Esophagus squamous epithelium (tissue), 5 donors: ENCODE results near the gene CELSR1. TPM values are rescaled to one million over a fixed set of nuclear protein-coding genes. Genes with fewer than 3 reads are reported as not detected.
"Not testable (repeated sequence)": the region's sequence is repeated elsewhere in the genome, so short reads cannot be mapped to it uniquely, and the experiment has no call there.

Source experiments
- DNase-seq: peaks from one replicate; lab custom pipeline; 2025; lab: John Stamatoyannopoulos, UW
- H3K27ac ChIP-seq, 4 donors: fragments of 200-600 bp; sonication (generic); one replicate each; pipeline ENCODE4 v1.5.1; 2016 to 2019; ENCODE audit warnings: mild to moderate bottlenecking in 1 of 4
- H3K27me3 ChIP-seq, 4 donors: fragments of 200-600 bp; sonication (generic); 1 replicate in 3 of 4; 2 replicates in 1 of 4; pipeline versions ENCODE4 v1.5.1 to v1.6.0; 2017 to 2021; ENCODE audit warnings: antibody characterized with exemption in 1 of 4
- H3K36me3 ChIP-seq, 3 donors: fragments of 200-600 bp; sonication (generic); one replicate each; pipeline ENCODE4 v1.5.1; 2016 to 2019
- H3K4me1 ChIP-seq, 3 donors: fragments of 200-600 bp; sonication (generic); one replicate each; pipeline ENCODE4 v1.5.1; 2017 to 2019
- H3K4me3 ChIP-seq, 4 donors: fragments of 200-600 bp; sonication (generic); 1 replicate in 3 of 4; 2 replicates in 1 of 4; pipeline ENCODE4 v1.5.1; 2016 to 2019; ENCODE audit warnings: mild to moderate bottlenecking in 2 of 4, moderate library complexity in 1 of 4
- H3K9me3 ChIP-seq, 3 donors: fragments of 200-600 bp; sonication (generic); one replicate each; pipeline ENCODE4 v1.5.1; 2016 to 2019
- POLR2A ChIP-seq, 4 donors: fragments of 450-650 bp; IDR thresholded peaks; one replicate each; pipeline ENCODE4 v1.6.1; 2017; ENCODE audit warnings: antibody characterized with exemption in 4 of 4, mild to moderate bottlenecking in 4 of 4, moderate library complexity in 3 of 4
- WGBS, 2 donors: methylation state at CpG; one replicate each; pipeline ENCODE4 v1.1.5; 2018; 5-methylcytosine and 5-hydroxymethylcytosine counted together
- intact Hi-C: fragments of 100-400 bp; cut with DNase I; formaldehyde crosslinking; loops from one replicate; pipeline ENCODE4 v1.15.0; 2022
- total RNA-seq, 4 donors: library from RNA; depleted of rRNA; stranded (reverse); fragments of >200 nt; gene quantifications; one replicate each; pipeline ENCODE4 v1.1.0, GENCODE V29; 2016
- TF ChIP-seq, protein P1 (sequence below), 6 experiments: fragments of 450-650 bp in 4 of 6; fragments of 200-600 bp in 2 of 6; sonication (generic) in 2 of 6; IDR thresholded peaks; one replicate each; pipeline ENCODE4 v1.5.1; 2016 to 2019; ENCODE audit warnings: antibody characterized with exemption in 6 of 6, mild to moderate bottlenecking in 4 of 6, moderate library complexity in 4 of 6
- donor health status: DM: yes; HTN: yes; CAD: no.

CELSR1 gene
- total RNA-seq, 4 donors from 2014 or later: 38.7 to 50.6 (median 43.7) TPM

DNA sequence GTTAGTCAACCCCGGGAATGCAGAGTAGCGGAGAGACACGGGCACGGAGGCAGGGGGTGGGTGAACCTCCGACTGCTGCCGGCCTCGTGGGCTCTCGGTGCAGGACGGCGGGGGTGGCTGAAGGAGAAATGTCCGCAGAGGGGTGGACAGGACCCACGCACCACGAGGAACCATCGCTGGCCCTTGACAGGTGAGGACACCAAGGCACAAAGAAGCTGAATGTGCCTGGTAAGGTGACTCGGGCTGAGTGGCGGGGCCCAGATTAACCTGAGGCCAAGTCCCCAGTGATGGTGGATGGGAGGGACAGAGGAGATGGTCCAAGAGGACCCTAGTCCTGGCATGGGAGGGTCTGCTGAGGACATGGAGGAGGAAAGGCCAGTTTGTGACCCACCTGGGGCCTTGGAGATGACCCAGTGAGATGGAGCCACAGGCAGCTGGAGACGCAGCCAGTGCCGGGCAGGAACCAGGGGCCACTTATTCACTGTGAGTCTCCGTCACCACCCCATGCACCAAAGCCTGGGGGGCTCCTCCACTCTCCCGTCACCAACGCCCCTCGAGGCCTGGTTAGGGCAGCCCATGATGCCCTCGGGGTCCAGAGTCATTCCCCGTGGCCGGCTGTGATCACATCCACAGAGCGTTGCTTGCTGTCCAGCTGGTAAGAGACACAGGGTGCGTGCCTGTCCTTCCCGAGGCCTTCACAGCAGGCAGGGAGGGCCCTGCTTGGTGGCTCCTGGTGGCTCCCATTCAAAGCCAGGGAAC lies 64.2 kb downstream of the CELSR1 start:
- no peak overlapping the region for H3K27ac ChIP-seq
- intact Hi-C loops: no loop called here
- peaks cover 0 to 7% (median 0%) of the 10 kb centered on the region in 4 donors for H3K27me3 ChIP-seq
- TF ChIP-seq, protein P1, sequence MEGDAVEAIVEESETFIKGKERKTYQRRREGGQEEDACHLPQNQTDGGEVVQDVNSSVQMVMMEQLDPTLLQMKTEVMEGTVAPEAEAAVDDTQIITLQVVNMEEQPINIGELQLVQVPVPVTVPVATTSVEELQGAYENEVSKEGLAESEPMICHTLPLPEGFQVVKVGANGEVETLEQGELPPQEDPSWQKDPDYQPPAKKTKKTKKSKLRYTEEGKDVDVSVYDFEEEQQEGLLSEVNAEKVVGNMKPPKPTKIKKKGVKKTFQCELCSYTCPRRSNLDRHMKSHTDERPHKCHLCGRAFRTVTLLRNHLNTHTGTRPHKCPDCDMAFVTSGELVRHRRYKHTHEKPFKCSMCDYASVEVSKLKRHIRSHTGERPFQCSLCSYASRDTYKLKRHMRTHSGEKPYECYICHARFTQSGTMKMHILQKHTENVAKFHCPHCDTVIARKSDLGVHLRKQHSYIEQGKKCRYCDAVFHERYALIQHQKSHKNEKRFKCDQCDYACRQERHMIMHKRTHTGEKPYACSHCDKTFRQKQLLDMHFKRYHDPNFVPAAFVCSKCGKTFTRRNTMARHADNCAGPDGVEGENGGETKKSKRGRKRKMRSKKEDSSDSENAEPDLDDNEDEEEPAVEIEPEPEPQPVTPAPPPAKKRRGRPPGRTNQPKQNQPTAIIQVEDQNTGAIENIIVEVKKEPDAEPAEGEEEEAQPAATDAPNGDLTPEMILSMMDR (IDR thresholded peaks at IDR 0.05): no peak
- no peak for TF ChIP-seq POLR2A (IDR thresholded peaks at IDR 0.05)
- H3K9me3 ChIP-seq: no peaks in the 10 kb centered on the region
- H3K4me1 ChIP-seq: peaks cover 0 to 40% (median 11%) of the 10 kb centered on the region in 3 donors
- no peak overlapping the region for H3K4me3 ChIP-seq
- 81 to 88% methylated on average over 8 to 23 of the region's 28 CpGs for WGBS, 2 donors
- H3K36me3 ChIP-seq: peaks cover 0 to 9% (median 0%) of the 10 kb centered on the region in 3 donors
- DNase-seq: no peak

DNA sequence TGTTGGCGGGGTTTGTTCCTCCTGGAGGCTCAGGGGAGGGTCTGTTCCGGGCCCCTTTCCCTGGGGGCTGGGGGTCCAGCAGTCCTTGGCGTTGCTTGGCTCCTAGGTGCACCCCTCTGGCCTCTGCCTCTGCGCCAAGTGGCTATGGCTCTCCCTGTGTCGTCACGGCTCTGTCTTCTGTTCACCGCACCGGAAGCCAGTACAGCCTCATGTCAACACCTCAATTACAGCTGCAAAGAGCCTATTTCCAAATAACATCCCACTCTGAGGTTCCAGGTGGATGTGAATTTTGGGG lies 64.8 kb downstream of the CELSR1 start:
- Histone ChIP-seq H3K27me3 (peaks cover 0 to 7% (median 0%) of the 10 kb centered on the region in 4 donors), H3K4me1 (peaks cover 0 to 35% (median 7%) of the 10 kb centered on the region in 3 donors), H3K27ac (no peak overlapping the region), H3K4me3 (no peak overlapping the region), H3K36me3 (peaks cover 0 to 9% (median 0%) of the 10 kb centered on the region in 3 donors), H3K9me3 (no peaks in the 10 kb centered on the region)
- intact Hi-C loops: no loop called here
- DNase-seq: no peak
- no peak for TF ChIP-seq POLR2A (IDR thresholded peaks at IDR 0.05)
- TF ChIP-seq, protein P1 (IDR thresholded peaks at IDR 0.05): no peak
- WGBS, 2 donors: 64 to 100% methylated on average over 1 to 4 of the region's 8 CpGs

DNA sequence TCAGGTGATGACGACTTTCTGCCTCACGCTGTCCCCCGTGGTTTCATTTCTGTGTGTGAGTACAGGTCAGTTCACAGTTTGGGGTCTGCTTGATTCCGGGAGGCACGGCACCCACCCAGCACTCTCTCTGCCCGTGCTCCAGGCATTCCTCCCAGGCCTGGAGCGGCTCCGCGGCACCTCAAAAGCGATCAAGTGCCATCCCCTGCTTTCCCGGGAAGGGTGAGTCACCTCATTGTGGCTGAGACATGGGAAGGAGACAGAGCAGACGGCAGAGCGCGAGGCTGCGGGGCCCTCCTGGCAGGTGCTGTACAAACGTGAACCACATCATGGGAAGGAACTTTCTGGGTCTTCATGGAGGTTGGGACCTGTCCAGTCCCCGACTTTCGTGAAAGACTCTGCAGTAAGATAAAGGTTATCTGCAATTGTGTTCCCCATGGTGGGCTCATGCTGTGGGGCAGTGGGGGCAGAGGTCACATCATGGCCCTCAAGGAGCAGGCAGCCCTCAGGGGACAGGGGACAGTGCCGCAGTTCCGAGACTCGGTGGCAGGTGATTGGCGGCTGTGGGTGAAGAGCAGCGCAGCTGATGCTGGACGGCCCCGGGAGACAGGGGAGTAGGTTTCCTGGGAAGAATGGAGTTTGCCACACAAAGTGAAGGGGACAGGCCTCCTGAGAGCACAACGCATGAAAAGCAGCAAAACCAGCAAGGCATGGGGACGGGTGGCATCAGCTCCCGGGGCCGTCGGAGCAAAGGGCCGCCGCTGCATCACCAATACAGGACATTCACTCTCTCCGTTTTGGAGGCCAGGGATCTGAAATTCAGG lies 65.3 kb downstream of the CELSR1 start:
- peaks cover 0 to 7% (median 0%) of the 10 kb centered on the region in 4 donors for H3K27me3 ChIP-seq
- no peak overlapping the region for H3K4me3 ChIP-seq
- no peak overlapping the region for H3K27ac ChIP-seq
- intact Hi-C loops: no loop called here
- peaks cover 0 to 34% (median 7%) of the 10 kb centered on the region in 3 donors for H3K4me1 ChIP-seq
- TF ChIP-seq POLR2A (IDR thresholded peaks at IDR 0.05): no peak
- TF ChIP-seq, protein P1 (IDR thresholded peaks at IDR 0.05): no peak
- no peaks in the 10 kb centered on the region for H3K9me3 ChIP-seq
- 48 to 76% methylated on average over 6 to 17 of the region's 33 CpGs for WGBS, 2 donors
- DNase-seq: no peak
- H3K36me3 ChIP-seq: peaks cover 0 to 9% (median 0%) of the 10 kb centered on the region in 3 donors

DNA sequence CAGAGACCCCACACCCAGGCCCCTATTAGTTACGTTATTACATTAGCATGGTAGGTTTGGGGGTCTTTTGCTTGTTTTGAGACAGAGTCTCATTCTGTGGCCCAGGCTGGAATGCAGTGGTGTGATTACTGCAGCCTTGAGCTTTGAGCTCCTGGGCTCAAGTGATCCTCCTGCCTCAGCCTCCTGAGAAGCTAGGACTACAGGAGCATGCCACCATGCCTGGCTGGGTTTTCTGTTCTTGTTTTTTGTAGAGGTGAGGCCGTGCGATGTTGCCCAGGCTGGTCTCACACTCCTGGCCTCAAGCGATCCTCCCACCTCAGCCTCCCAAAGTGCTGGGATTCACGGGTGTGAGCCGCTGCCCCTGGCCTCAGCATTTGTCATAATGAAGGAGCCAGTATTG lies 66.1 kb downstream of the CELSR1 start:
- DNase-seq, H3K27me3 ChIP-seq, H3K4me3 ChIP-seq, H3K27ac ChIP-seq, intact Hi-C loops, H3K9me3 ChIP-seq, H3K36me3 ChIP-seq: not testable (repeated sequence)
- WGBS, 2 donors: 79 to 90% methylated on average over 2 to 6 of the region's 6 CpGs
- peaks cover 0 to 38% (median 8%) of the 10 kb centered on the region in 3 donors for H3K4me1 ChIP-seq

DNA sequence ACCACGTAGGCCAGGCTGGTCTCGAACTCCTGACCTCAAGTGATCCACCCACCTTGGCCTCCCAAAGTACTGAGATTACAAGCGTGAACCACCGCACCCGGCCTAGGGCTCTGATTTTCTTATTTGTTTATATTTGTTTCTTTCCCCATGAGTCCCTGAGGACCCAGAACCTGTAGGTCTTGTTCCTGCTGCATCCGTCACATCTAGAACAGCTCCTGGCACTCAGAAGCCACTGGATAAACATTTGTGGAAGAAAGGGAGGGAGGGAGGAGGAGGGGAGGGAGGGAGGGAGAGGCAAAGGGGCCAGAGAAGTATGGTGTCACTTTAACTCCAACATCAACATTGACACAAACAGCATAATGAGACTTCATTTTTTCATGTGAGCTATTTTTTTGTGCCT lies 67.7 kb downstream of the CELSR1 start:
- no peak for TF ChIP-seq POLR2A (IDR thresholded peaks at IDR 0.05)
- TF ChIP-seq, protein P1 (IDR thresholded peaks at IDR 0.05): no peak
- H3K27me3 ChIP-seq: peaks cover 0 to 14% (median 0%) of the 10 kb centered on the region in 4 donors
- 56 to 69% methylated on average over 5 of the region's 6 CpGs for WGBS, 2 donors
- intact Hi-C loops: no loop called here
- no peak overlapping the region for H3K4me3 ChIP-seq
- H3K9me3 ChIP-seq: no peaks in the 10 kb centered on the region
- H3K4me1 ChIP-seq: peaks cover 0 to 40% (median 19%) of the 10 kb centered on the region in 3 donors
- no peak overlapping the region for H3K27ac ChIP-seq
- peaks cover 0 to 9% (median 0%) of the 10 kb centered on the region in 3 donors for H3K36me3 ChIP-seq
- DNase-seq: no peak
